GM18870 (cell line): ENCODE measurements around the gene DDO.

Experiments used
- ATAC-seq: cut with Tn5 transposase; IDR thresholded peaks from one replicate; pipeline ENCODE4 v1.9.1; 2021; ENCODE audit warnings: moderate library complexity; ENCODE audit not compliant: unreplicated experiment

The DDO gene

DNA sequence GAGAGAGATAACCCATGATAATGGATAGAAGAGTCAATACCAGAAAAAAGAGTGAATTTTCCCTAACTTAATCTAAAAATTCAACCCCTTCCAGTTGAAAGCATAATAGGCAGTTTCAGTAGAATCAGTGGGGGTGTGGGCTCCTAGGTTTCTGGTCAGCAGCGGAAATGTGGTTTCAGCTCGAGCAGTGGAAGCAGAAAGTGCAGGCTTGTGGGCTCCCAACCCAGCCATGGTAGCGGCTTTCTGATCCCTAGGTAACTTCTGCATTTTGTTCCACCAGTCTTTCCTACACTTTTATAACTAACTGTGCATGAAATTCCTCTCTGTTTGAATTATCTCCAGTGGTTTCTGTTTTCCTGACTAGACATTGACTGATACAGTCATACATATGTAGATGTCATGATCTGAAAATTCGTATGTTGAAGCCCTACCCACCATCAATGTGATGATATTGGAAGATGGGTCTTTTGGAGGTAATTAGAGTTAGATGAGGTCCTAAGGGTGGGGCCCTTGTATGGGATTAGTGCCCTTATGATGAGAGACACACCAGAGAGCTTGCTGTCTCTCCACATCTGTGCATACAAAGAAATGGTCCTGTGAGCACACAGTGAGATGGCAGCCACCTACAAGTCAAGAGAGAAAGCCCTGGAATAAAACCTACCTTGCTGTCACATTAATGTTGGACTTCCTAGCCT, 6.5 kb upstream of the DDO start:
- ATAC-seq, result no peak

DNA sequence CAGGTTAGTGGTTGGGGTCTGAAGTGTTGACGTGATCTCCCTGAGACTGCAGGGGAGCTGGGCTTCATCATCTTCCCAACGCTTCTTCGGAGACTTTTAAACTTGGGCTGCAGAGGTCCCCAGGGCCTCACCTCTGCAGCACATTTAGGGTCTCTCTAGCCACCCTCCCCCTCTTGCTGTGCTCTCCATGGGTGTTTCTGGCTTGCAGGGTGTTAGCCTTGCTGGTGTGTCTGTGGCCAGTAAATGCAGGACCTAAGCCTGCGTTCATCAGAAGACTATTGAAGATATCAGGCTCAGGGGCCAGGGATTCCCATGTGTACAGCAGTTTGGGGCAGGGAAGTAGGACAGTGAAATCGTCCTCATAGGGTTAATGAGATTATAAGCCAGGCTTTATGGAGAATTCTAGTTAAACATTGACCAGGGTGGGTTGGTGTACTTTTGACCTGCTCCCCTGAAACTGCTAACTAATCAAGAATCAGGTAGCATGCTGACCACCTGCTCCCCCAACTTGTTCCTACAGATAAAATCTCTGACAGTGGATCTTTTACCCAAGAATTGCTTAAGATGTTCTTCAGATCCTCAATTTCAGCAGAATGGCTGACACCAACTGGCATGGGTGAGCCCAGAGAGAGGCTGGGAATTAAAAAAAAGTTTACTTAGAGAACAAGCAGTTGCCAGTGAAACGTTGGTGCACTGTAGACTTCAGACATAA, 3.8 kb upstream of the DDO start:
- no peak for ATAC-seq

GRCh38 chr6:110418594-110418993, 3.2 kb upstream of the DDO start:
- ATAC-seq, result no peak

- ATAC-seq, result no peak
Observed at GRCh38 chr6:110414669-110415068, 706 bp downstream of the DDO start.

- no peak for ATAC-seq
Observed at GRCh38 chr6:110412360-110412759, 3.0 kb downstream of the DDO start.

GRCh38 chr6:110410511-110410910, 4.9 kb downstream of the DDO start:
- ATAC-seq, result no peak

GRCh38 chr6:110409794-110410193, 5.6 kb downstream of the DDO start:
- no peak for ATAC-seq

DNA sequence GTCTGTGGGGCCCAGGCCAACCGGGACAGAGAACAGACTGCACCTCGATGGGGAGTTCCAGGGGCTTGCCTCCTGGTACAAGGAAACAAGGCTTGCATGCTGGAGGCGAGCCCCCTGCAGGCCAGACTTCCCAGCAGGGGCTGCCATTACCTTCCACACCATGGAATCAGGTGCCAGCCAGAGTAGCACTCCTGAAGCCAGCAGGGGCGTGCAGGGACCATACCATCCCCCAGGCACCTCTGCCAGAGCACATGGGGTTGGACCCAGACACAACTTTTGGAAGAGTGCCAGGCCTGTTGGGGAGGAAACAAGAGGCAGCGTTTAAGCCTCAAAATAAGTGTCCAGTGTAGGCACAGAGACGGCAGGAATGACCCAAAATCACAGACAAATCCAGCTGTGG, 6.5 kb downstream of the DDO start:
- ATAC-seq, result no peak

- no peak for ATAC-seq
Observed at GRCh38 chr6:110404607-110405006, 10.8 kb downstream of the DDO start.

DNA sequence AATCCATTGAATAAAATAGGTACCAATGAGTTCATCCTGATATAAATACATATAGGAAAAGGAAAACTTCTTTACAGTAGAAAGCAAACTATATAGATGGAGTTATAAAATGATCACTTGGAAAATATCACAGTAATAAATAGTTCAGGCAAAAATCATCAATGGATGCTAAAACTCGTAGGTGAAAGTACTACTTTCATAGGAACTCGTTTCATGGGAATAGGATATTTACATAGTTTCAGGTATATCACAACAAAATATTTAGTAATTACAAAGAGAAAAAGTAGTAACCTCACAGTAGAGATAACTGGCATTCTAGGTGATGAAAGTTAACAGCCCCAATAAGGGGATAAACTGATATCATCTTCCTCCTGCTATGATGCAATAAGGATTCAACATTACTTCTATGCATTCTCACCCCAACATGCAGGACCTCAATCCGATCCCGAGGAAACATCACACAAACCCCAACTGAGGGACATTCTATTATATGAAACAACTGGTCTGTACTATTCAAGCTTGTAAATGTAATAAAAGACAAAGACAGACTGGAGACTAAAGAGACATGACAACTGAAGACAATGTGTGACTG, 13.7 kb downstream of the DDO start:
- no peak for ATAC-seq

GRCh38 chr6:110400208-110400607, 15.2 kb downstream of the DDO start:
- no peak for ATAC-seq

DNA sequence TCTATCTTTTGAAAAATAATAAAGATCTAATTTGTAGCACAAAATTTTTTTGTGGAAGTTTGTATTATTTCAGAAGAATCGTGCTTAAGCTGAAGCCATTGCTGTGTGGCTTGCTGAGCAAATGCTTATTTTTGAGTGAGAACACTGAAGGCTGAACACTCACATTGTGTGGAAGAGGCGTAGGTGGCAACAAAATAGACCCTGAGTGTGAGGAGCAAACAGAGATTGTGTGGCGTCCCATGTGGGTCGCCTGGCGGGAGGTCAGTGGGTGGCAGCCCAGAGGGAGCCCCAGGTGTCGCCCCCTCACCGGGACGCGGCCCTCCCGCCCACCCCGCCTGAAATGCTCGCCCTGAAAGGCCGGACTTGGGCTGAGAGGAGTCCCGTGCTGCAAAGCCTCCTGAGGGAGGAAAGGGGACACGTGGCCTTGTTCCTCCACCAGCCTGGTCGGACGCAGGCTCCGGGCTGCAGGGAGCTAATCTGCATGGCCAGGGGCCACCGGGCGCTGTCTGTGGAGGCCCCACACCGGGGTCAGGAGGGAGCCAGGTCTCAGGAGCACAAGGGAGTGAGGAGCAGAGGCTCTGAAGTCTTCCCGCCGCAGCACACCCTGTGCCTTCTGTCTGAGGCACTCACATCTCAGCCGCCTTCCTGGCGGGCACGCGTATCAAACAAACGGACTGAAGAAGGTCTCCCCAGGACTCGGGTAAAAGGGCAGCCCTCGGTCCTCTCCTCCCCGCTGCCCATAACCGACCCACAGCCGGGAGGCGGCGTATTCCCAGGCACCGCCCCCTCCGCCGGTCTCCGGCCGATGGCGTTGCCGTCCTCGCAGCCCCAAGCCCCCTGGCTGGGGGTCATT, 15.9 kb downstream of the DDO start:
- no peak for ATAC-seq

DNA sequence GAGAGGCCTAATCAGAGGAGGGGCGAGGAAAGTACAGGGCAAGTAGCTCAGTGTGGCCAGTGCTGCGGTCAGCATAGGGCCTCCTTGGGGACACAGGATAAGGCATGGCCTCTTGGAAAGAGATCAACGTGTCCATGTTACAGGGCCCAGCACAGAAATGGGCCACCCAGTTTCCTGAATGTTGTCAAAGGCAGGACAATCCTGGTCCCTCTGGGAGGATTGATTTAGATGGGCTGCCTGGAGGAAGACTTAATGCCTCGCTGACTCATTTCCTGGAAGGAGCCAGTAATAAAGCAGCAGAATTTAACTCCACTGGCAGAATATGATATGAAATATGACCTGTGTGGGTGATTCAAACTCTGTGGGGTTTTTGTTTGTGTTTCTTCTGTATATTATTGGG, 16.6 kb downstream of the DDO start:
- ATAC-seq, result no peak

DNA sequence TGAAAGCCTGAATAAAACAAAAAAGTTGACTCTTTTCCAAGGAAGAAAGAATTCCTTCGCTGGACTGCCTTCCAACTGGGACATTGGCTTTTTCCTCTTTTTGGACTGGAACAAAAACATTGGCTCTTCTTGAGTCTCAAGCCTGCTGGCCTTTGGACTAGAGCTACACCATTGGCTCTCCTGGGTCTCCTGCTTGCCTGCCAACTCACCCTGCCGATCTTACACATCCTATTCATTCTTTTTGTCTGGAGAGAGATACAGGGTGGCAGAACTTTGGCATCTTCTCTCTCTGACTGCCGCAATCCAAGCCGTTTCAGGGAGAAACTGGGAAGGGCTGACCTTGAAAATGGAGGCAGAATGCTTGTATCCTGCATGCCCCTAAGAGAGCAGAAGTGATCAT, 20.2 kb downstream of the DDO start:
- no peak for ATAC-seq

GRCh38 chr6:110394409-110394808, 21.0 kb downstream of the DDO start:
- ATAC-seq, result no peak

GRCh38 chr6:110392727-110393126, 22.6 kb downstream of the DDO start:
- ATAC-seq, result no peak

GRCh38 chr6:110390404-110390803, 25.0 kb downstream of the DDO start:
- ATAC-seq, result no peak

DNA sequence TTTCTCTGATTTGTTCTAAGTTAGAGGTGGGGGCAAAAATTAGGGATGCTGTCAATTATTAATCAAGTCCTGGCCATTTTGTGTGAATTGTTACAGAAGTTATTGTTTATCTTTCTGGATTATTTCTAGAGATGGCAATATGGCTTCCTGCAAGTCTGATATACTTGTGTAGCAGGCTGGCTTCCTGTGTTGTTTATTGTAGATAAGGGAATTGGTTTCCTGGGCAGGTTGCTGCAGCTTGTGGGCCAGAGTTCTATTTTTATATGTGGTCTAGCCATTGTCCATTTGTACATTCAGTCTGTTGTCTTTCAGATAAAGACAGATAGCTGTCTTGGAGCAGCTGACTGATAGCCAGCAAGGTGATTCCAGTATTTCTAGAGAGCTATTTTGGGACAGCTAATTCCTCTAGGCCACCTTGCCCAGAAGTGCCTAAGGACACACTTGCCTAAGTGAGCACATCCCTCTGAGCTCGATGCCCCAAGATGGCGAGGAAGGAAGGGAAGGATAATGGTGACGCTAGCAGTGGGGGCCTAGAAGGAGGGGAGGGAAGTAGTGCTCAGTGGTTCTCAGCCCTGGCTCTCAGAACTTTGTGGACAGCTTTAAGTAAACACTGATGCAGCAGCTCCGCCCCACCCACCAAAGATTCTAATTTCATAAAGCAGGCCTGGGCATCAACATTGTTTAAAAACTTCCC, 25.5 kb downstream of the DDO start:
- ATAC-seq, result no peak

DNA sequence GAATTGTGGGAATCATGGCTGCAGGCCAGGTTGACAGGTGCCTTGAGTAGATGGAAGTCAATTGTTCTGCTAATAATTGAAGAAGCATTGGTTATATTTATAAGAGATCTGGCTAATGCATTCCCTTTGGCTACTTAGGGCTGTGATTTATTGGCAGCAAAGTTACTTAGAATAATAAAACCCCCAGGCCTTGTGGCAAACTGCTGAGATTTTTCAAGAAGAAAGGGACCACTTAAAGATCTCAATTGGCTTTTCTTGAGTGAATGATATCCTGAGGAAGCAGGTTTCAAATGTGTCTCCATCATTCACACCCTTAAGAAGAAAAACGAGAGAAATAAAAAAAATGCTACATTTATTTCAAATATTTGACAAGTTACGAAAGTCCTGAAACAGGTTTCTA, 27.4 kb downstream of the DDO start:
- no peak for ATAC-seq

- ATAC-seq, result no peak
Observed at GRCh38 chr6:110385458-110385863, 29.9 kb downstream of the DDO start.

GRCh38 chr6:110378552-110378951, 36.8 kb downstream of the DDO start:
- ATAC-seq, result no peak
